MM.1S (cell line): ENCODE results near the gene CCM2L.

Source experiments
- EZH2 ChIP-seq: fragments of 300-600 bp; sonication (generic); optimal IDR thresholded peaks from 2 replicates; pipeline ENCODE3; 2017; ENCODE audit warnings: low read depth, mild to moderate bottlenecking, antibody characterized with exemption, low read length, mixed read lengths
- TF ChIP-seq, protein P1 (sequence below): fragments of 300-600 bp; sonication (generic); IDR thresholded peaks from 2 replicates; pipeline ENCODE4 v1.5.1; 2016; ENCODE audit warnings: antibody characterized with exemption, low read length, mixed read lengths

DNA sequence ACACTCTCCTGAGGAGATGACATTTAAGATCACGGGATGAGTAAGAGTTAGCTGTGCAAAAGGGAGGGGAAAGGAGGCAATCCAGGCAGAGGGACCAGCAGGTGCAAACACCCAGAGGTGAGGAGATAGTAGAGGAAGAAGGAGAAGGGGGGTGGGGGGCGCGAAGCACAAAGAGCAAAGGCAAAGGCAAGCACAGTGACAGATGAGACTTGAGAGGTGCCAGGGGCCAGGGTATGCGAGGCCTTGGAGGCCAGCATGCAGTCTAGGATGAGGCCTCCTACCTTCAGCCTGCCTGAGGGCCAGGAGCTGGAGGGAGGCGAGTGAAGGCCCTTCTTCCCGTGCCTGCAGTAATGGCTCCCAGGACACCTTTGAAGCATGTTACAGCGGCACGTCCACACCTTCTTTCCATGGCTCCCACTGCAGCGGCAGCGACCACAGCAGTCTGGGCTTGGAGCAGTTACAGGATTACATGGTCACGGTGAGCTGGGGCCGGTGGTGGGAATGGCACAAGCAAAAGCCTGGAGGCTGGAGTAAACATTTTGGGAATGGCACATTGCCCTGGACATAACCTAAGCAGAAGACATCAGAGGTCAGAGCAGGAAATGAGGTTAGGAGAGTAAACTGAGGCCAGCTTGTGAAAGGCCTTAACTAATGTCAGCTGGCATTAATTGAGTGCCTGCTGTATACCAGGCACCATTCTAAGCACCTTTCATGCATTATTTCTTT, 18.6 kb downstream of the CCM2L start:
- TF ChIP-seq, protein P1, sequence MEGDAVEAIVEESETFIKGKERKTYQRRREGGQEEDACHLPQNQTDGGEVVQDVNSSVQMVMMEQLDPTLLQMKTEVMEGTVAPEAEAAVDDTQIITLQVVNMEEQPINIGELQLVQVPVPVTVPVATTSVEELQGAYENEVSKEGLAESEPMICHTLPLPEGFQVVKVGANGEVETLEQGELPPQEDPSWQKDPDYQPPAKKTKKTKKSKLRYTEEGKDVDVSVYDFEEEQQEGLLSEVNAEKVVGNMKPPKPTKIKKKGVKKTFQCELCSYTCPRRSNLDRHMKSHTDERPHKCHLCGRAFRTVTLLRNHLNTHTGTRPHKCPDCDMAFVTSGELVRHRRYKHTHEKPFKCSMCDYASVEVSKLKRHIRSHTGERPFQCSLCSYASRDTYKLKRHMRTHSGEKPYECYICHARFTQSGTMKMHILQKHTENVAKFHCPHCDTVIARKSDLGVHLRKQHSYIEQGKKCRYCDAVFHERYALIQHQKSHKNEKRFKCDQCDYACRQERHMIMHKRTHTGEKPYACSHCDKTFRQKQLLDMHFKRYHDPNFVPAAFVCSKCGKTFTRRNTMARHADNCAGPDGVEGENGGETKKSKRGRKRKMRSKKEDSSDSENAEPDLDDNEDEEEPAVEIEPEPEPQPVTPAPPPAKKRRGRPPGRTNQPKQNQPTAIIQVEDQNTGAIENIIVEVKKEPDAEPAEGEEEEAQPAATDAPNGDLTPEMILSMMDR: no peak
- no peak for TF ChIP-seq EZH2
